ENCODE measurements around the gene PSMD5.

PSMD5 gene

GRCh38 chr9:120842685-120843485 is at the start of gene PSMD5:
Gene PSMD5 (minus strand): TSS chr9:120842922. CDS start chr9:120842909, 13 bp downstream.
- peak; percentile 88 for DNase-seq (ENCODE audit: low read depth)

DNA sequence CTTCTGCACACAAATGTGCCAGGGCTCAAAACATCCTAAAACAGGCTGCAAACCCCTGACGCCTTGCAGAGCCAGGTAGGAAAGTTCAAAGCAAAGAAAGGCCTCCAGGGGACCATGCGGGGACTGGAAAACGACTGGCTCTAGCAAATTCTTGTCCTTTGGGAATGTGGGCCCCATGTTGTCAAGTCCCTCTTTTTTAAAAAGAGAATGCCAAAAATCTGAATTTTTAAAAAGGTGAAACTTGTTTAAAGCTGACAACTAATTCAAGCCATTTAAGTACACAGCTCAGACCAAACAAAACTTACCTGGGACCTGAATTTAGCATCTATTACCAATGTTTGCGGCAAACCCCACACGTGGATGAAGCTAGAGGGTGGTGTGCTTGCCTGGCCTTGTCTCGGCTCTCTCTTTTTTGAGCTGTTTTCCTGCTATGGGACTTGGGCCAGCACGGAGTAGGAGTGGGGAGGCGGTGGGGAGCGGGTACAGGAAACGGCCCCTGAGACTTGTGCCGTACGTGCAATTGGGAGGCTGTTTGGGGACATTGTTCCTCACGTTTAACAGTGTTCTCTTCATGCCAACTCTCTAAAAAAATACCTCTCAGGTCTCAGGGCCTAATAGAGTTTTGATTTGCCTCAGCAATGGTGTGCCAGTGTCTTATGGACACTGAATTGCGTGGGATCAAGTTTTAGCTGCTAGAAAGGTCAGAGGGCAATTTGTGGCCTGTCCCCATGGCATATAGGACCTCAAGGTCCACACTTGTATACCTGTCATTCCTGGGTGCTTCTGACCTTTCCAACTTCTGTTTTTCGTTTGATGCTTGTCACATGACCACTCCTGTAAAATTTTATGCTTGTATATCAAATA is 49.4 kb upstream of the PSMD5 start:
- no peak for DNase-seq (ENCODE audit: low read depth)

- DNase-seq (ENCODE audit: low read depth) = no peak
Observed at GRCh38 chr9:120891245-120891883, 48.6 kb upstream of the PSMD5 start.

GRCh38 chr9:120890320-120891244 is 47.9 kb upstream of the PSMD5 start:
- no peak for DNase-seq (ENCODE audit: low read depth)

GRCh38 chr9:120889606-120890271 is 47.0 kb upstream of the PSMD5 start:
- DNase-seq (ENCODE audit: low read depth) = no peak

DNA sequence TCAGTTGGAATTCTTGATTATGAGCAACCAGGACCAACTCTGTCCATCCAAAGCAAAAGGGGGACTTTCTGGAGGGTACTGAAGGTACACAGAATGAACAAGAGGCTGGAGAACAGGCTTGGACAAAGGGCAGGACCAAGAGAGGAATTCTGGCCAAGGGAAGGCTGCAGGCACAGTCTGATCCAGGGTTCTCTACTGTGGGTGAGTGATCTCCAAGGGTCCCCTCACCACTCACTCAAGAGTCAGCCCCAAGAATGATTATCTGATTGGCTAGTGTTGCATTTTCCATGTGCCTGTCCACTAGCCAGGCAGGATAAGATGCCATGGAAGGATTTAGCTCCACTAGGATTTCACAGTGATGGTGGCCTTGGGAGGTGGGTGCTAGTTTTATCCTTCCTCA is 45.9 kb upstream of the PSMD5 start:
- no peak for DNase-seq (ENCODE audit: low read depth)

GRCh38 chr9:120886490-120886967 is 43.8 kb upstream of the PSMD5 start:
- DNase-seq (ENCODE audit: low read depth) = no peak

GRCh38 chr9:120885958-120886357 is 43.2 kb upstream of the PSMD5 start:
- no peak for DNase-seq (ENCODE audit: low read depth)

DNA sequence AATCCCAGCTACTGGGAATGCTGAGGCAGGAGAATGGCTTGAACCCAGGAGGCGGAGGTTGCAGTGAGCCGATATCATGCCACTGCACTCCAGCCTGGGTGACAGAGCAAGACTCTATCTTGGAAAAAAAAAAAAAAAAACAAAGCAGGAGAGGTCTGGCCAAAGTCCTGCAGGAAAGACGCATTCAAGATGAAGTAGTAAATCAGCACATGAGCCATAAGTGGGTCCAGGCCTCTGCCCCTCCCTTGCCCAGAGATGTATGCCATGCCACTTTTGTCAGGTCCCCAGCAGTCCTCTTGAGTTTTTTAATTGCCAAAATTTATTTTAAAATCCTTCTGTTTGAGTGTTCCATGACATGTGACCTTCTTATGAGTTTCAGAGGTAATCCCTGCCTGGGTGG is 42.7 kb upstream of the PSMD5 start:
- DNase-seq (ENCODE audit: low read depth) = no peak

- DNase-seq (ENCODE audit: low read depth) = no peak
Observed at GRCh38 chr9:120883608-120883996, 40.9 kb upstream of the PSMD5 start.

DNA sequence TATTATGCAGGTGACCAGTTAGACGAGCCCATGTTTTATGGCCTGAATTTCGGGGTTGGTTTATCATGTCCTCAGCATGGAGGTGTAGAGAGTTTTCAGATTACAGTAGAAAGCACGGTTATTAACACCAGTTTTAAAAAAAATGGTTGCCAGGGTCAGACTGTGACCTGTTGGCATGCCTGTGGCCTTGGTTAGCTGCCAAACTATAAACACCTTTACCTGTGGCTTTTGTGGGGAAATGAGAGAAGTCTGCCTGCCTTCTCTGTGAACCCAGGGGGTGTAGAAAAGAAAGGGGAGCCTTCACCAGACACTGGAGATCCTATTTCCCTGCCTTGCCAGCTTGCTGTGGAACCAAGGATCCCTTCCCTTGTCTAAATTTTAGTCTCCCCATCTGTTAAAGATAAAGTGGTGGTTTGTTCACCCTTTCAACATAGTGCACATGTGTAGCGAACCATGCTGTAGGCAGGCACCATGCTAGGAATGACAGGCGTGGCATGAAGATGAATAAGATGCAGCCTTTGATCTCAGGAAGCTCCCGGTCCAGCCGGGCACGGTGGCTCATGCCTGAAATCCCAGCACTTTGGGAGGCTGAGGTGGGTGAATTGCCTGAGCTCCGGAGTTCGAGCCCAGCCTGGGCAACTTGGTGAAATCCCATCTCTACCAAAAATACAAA is 40.3 kb upstream of the PSMD5 start:
- no peak for DNase-seq (ENCODE audit: low read depth)

GRCh38 chr9:120879446-120879845 is 36.7 kb upstream of the PSMD5 start:
- DNase-seq (ENCODE audit: low read depth) = no peak

- DNase-seq (ENCODE audit: low read depth) = no peak
Observed at GRCh38 chr9:120878188-120879130, 35.7 kb upstream of the PSMD5 start.

GRCh38 chr9:120877276-120878034 is 34.7 kb upstream of the PSMD5 start:
- no peak for DNase-seq (ENCODE audit: low read depth)

DNA sequence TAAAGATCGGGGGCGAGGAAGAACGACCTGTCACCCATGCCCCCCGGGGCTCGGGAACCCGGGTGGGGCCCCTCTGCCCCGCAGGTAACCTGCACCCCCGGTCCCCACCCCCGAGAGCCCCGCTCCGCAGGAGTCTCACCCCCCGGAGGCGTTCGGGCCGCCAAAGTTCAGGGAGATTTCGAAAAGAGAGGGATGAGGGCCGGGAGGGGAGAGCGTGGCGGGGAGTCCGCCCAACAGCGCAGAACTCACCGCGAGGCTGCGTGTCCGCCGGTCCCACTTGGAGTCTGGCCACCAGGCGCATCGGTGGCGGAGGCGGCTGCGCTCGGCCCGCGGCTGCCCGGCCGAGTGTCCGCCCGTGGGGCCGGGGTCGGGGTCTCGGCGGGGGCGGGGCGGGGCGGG is 34.1 kb upstream of the PSMD5 start, which contains the start of gene PHF19:
PHF19 (minus strand) TSS at position 347 of the 399 bp plus-strand sequence. CDS start 2,447 bp downstream, outside the sequence.
- no peak for DNase-seq (ENCODE audit: low read depth)

- DNase-seq (ENCODE audit: low read depth) = peak; percentile 72
Observed at GRCh38 chr9:120875954-120876841, 33.5 kb upstream of the PSMD5 start.

- DNase-seq (ENCODE audit: low read depth) = no peak
Observed at GRCh38 chr9:120875643-120875953, 32.9 kb upstream of the PSMD5 start.

All from stimulated activated CD8-positive, alpha-beta memory T cell treated with anti-CD3 and anti-CD28 coated beads, Interleukin-12 subunit alpha, Interleukin-12 subunit beta, amount 100 ng/mL, for 1 hour (primary cell).